Tibial artery (tissue), 4 donors: Measurements from ENCODE around the gene JCAD.

ENCODE experiments used
- DNase-seq, 2 donors: peaks; one replicate each; pipeline ENCODE4 v3.0.0-alpha.2; 2019
- H3K27ac ChIP-seq, 2 donors: fragments of 200-600 bp; sonication (generic) in 1 of 2; 1 replicate in 1 of 2; 2 replicates in 1 of 2; pipeline ENCODE4 v1.5.1; 2018 to 2019; ENCODE audit warnings: mild to moderate bottlenecking in 1 of 2
- H3K27me3 ChIP-seq, 2 donors: fragments of 200-600 bp; sonication (generic) in 1 of 2; one replicate each; pipeline versions ENCODE4 v1.5.1 to v1.6.0; 2016 to 2019
- H3K36me3 ChIP-seq, 3 donors: fragments of 200-600 bp; sonication (generic) in 2 of 3; one replicate each; pipeline ENCODE4 v1.5.1; 2016 to 2019; ENCODE audit warnings: mild to moderate bottlenecking in 2 of 3
- H3K4me1 ChIP-seq, 4 donors: fragments of 200-600 bp; sonication (generic) in 2 of 4; 1 replicate in 3 of 4; 2 replicates in 1 of 4; pipeline ENCODE4 v1.5.1; 2016 to 2019
- H3K4me3 ChIP-seq, 2 donors: fragments of 200-600 bp; sonication (generic) in 1 of 2; 1 replicate in 1 of 2; 2 replicates in 1 of 2; pipeline ENCODE4 v1.5.1; 2018 to 2019; ENCODE audit warnings: mild to moderate bottlenecking in 2 of 2
- H3K9me3 ChIP-seq, 3 donors: fragments of 200-600 bp; sonication (generic) in 1 of 3; one replicate each; pipeline ENCODE4 v1.5.1; 2016 to 2019
- intact Hi-C: fragments of 100-400 bp; cut with DNase I; formaldehyde crosslinking; loops from one replicate; pipeline ENCODE4 v1.15.0; 2023; ENCODE audit warnings: low total_unique reads
- TF ChIP-seq, protein P1 (sequence below), 2 experiments: fragments of 200-600 bp in 1 of 2; fragments of 450-650 bp in 1 of 2; IDR thresholded peaks; one replicate each; pipeline ENCODE4 v1.5.1; 2017 to 2019; ENCODE audit warnings: antibody characterized with exemption in 2 of 2, mild to moderate bottlenecking in 1 of 2, moderate library complexity in 1 of 2

The JCAD gene

DNA sequence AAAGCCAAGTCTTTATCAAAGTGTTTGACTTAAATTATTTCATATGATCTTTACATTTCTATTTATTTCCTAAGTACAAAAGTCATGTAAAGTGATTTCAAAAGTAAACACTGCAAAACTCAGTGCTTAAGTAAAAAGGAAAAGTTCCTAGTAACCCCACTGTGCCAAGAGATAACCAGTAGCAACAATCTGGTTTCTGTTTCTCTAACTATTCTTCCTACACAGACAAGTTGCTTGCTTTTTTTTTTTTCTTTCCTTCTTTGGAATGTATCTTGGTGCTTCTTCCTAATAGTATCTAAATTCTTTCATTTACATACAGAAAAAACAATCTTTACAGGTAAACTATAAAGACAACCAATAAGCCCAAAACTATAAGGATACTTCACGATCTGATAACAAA, 3.1 kb downstream of the JCAD start:
- intact Hi-C loops = no loop called here
- Histone ChIP-seq H3K27me3 (no peaks in the 10 kb centered on the region), H3K36me3 (no peaks in the 10 kb centered on the region), H3K9me3 (no peaks in the 10 kb centered on the region), H3K4me3 (peak overlapping the region in 1 of 2 donors; percentile 80), H3K4me1 (peaks cover 0 to 41% (median 7%) of the 10 kb centered on the region in 4 donors), H3K27ac (peak overlapping the region; percentile 82 to 92)
- DNase-seq = no peak
- TF ChIP-seq, protein P1, sequence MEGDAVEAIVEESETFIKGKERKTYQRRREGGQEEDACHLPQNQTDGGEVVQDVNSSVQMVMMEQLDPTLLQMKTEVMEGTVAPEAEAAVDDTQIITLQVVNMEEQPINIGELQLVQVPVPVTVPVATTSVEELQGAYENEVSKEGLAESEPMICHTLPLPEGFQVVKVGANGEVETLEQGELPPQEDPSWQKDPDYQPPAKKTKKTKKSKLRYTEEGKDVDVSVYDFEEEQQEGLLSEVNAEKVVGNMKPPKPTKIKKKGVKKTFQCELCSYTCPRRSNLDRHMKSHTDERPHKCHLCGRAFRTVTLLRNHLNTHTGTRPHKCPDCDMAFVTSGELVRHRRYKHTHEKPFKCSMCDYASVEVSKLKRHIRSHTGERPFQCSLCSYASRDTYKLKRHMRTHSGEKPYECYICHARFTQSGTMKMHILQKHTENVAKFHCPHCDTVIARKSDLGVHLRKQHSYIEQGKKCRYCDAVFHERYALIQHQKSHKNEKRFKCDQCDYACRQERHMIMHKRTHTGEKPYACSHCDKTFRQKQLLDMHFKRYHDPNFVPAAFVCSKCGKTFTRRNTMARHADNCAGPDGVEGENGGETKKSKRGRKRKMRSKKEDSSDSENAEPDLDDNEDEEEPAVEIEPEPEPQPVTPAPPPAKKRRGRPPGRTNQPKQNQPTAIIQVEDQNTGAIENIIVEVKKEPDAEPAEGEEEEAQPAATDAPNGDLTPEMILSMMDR (IDR thresholded peaks at IDR 0.05) = no peak

DNA sequence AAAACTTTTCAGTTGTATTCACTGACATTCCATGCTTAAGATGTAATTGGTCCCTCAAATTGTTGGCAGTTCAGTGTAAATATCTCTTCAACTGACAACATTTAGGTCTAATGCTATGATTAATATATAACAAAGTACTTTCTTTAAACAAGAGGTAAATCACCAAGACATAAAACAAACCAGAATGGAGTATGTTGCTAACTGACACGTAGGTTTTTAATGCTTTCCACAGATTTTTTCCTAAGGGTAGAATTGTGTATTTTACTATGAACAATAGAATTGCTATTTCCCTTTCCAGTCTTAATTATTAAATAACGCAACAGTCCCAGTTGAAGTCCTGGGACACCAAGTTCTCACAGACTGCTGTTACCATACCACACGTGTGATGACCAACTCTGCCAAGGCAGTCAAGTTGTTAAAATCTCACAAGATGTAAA, 4.1 kb downstream of the JCAD start:
- H3K27ac ChIP-seq = peak overlapping the region; percentile 82 to 92
- peaks cover 0 to 39% (median 7%) of the 10 kb centered on the region in 4 donors for H3K4me1 ChIP-seq
- H3K27me3 ChIP-seq = no peaks in the 10 kb centered on the region
- no peaks in the 10 kb centered on the region for H3K9me3 ChIP-seq
- TF ChIP-seq, protein P1 (IDR thresholded peaks at IDR 0.05) = no peak
- intact Hi-C loops = no loop called here
- peak in 1 of 2 donors; percentile 75 for DNase-seq
- no peaks in the 10 kb centered on the region for H3K36me3 ChIP-seq
- H3K4me3 ChIP-seq = no peak overlapping the region

DNA sequence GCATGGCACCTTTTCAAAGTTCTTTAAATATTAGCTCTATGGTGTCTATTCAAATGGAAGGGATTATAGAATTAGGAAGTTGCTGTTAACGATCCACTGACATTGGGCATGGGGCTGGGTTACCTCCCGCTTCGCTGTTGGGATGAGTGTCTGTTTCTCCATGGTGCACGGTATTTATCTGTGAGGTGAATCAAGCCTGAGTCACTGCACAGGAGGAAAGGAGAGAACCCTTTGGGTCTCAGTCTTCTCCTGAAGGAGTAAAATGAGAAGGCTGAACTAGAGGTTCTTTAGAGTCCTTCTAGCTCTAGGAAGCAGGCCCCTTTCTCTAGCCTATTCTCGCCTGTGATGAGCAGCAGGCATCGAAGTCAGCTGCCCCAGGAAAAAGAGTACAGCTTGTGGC, 7.3 kb downstream of the JCAD start:
- no peak overlapping the region for H3K27ac ChIP-seq
- H3K4me3 ChIP-seq = no peak overlapping the region
- no peaks in the 10 kb centered on the region for H3K27me3 ChIP-seq
- H3K36me3 ChIP-seq = peaks cover 0 to 10% (median 7%) of the 10 kb centered on the region in 3 donors
- no peaks in the 10 kb centered on the region for H3K9me3 ChIP-seq
- TF ChIP-seq, protein P1 (IDR thresholded peaks at IDR 0.05) = no peak
- intact Hi-C loops = no loop called here
- DNase-seq = no peak
- peaks cover 0 to 20% (median 0%) of the 10 kb centered on the region in 4 donors for H3K4me1 ChIP-seq

DNA sequence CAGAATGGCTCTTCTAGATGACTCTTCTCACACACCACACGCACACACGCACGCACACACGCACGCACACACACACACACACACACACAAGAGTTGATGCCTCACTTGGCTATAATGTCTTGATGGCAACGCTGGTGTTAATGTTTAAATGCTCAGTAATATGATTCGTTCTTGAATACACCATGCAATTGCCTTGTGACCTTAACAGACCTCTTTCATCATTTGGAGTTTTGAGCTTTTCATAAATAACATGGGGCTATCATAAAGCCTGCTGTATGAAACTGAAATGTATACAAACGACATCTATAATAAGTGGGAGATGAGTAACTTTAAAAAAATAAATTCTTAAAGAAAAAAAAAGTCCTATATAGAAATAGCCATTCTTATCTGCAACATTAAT, 8.2 kb downstream of the JCAD start:
- intact Hi-C loops = no loop called here
- H3K9me3 ChIP-seq = no peaks in the 10 kb centered on the region
- peaks cover 0 to 13% (median 0%) of the 10 kb centered on the region in 4 donors for H3K4me1 ChIP-seq
- no peak overlapping the region for H3K4me3 ChIP-seq
- no peak for DNase-seq
- no peak overlapping the region for H3K27ac ChIP-seq
- H3K36me3 ChIP-seq = peaks cover 0 to 18% (median 15%) of the 10 kb centered on the region in 3 donors
- TF ChIP-seq, protein P1 (IDR thresholded peaks at IDR 0.05) = no peak
- H3K27me3 ChIP-seq = no peaks in the 10 kb centered on the region

DNA sequence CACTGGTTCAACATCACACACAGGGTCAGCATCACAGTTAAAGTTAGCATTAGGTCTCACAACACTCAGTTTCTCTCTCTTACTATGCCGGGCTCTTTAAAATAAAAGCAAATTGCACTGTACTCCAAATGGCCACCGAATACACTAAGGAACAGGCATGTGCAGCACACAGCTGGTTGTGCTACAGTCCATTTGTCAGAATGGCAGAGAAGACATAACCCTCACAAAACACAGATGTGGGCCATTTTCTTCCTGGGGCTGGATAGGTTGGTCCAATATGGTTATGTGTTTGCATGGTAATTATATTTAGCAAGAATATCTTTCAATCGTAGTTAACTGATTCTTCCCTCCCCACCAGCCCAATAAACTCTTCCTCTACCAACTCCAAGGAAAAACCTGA, 9.0 kb downstream of the JCAD start:
- Histone ChIP-seq H3K4me3 (no peak overlapping the region), H3K4me1 (peaks cover 0 to 6% (median 0%) of the 10 kb centered on the region in 4 donors), H3K27me3 (no peaks in the 10 kb centered on the region), H3K9me3 (no peaks in the 10 kb centered on the region), H3K36me3 (peaks cover 0 to 23% (median 22%) of the 10 kb centered on the region in 3 donors), H3K27ac (no peak overlapping the region)
- no peak for DNase-seq
- intact Hi-C loops = no loop called here
- TF ChIP-seq, protein P1 (IDR thresholded peaks at IDR 0.05) = no peak
